NCI-H510A treated with DMSO at 0.1 percent for 48 hours (cell line): ENCODE results near the gene CALB2.
"Not testable (repeated sequence)": the region's sequence is repeated elsewhere in the genome, so short reads cannot be mapped to it uniquely, and the experiment has no call there.

Source experiments
- DNase-seq: peaks from one replicate; lab custom pipeline; 2025; lab: John Stamatoyannopoulos, UW

The CALB2 gene

GRCh38 chr16:71358464-71358998 is at the start of gene CALB2:
Gene CALB2 (plus strand): TSS chr16:71358723. CDS start chr16:71358793, 70 bp downstream.
- peak; percentile 84 for DNase-seq

- DNase-seq = no peak
Observed at GRCh38 chr16:71311553-71312158, 46.9 kb upstream of the CALB2 start.

GRCh38 chr16:71313591-71313990 is 44.9 kb upstream of the CALB2 start:
- not testable (repeated sequence) for DNase-seq

- no peak for DNase-seq
Observed at GRCh38 chr16:71315269-71315668, 43.3 kb upstream of the CALB2 start.

GRCh38 chr16:71319999-71320398 is 38.5 kb upstream of the CALB2 start:
- DNase-seq = no peak

GRCh38 chr16:71327720-71328119 is 30.8 kb upstream of the CALB2 start:
- DNase-seq = no peak

GRCh38 chr16:71328151-71328550 is 30.4 kb upstream of the CALB2 start:
- DNase-seq = no peak

GRCh38 chr16:71337631-71338030 is 20.9 kb upstream of the CALB2 start:
- DNase-seq = no peak

- no peak for DNase-seq
Observed at GRCh38 chr16:71338193-71338592, 20.3 kb upstream of the CALB2 start.

GRCh38 chr16:71338632-71339031 is 19.9 kb upstream of the CALB2 start:
- DNase-seq = no peak

GRCh38 chr16:71339236-71340171 is 19.0 kb upstream of the CALB2 start:
- DNase-seq = peak; percentile 64

GRCh38 chr16:71340406-71340805 is 18.1 kb upstream of the CALB2 start:
- DNase-seq = no peak

- no peak for DNase-seq
Observed at GRCh38 chr16:71341881-71342280, 16.6 kb upstream of the CALB2 start.

- no peak for DNase-seq
Observed at GRCh38 chr16:71343078-71343477, 15.4 kb upstream of the CALB2 start.

- peak; percentile 72 for DNase-seq
Observed at GRCh38 chr16:71344315-71344905, 14.1 kb upstream of the CALB2 start.

- no peak for DNase-seq
Observed at GRCh38 chr16:71345031-71345430, 13.5 kb upstream of the CALB2 start.

- peak; percentile 94 for DNase-seq
Observed at GRCh38 chr16:71347146-71347545, 11.4 kb upstream of the CALB2 start.

GRCh38 chr16:71348262-71349085 is 10.0 kb upstream of the CALB2 start:
- DNase-seq = no peak

GRCh38 chr16:71350821-71351557 is 7.5 kb upstream of the CALB2 start:
- no peak for DNase-seq

GRCh38 chr16:71351558-71351901 is 7.0 kb upstream of the CALB2 start:
- no peak for DNase-seq

GRCh38 chr16:71352466-71352865 is 6.1 kb upstream of the CALB2 start:
- no peak for DNase-seq
